Upper lobe of right lung (tissue), 1 donor: ENCODE measurements around the gene CIT. TPM values are rescaled to one million over a fixed set of nuclear protein-coding genes. Genes with fewer than 3 reads are reported as not detected.
"Not testable (repeated sequence)": the region's sequence is repeated elsewhere in the genome, so short reads cannot be mapped to it uniquely, and the experiment has no call there.

Experiments used
- ATAC-seq: fragments of 200-7000 bp; cut with Tn5 transposase; one replicate; pipeline ENCODE4 v1.9.1; 2020; ENCODE audit warnings: mild to moderate bottlenecking, moderate library complexity
- DNase-seq: peaks from one replicate; pipeline ENCODE4 v3.0.0-alpha.2; 2020
- H3K27ac ChIP-seq: fragments of 200-600 bp; one replicate; pipeline ENCODE4 v1.8.0; 2022
- H3K27me3 ChIP-seq: fragments of 200-600 bp; one replicate; pipeline ENCODE4 v1.8.0; 2022; ENCODE audit warnings: mild to moderate bottlenecking
- H3K36me3 ChIP-seq: fragments of 200-600 bp; one replicate; pipeline ENCODE4 v1.8.0; 2022
- H3K4me1 ChIP-seq: fragments of 200-600 bp; one replicate; pipeline ENCODE4 v1.8.0; 2022
- H3K4me3 ChIP-seq: fragments of 200-600 bp; one replicate; pipeline ENCODE4 v1.8.0; 2022; ENCODE audit warnings: mild to moderate bottlenecking
- H3K9me3 ChIP-seq: fragments of 200-600 bp; one replicate; pipeline ENCODE4 v1.8.0; 2022
- CTCF ChIP-seq: fragments of 200-600 bp; IDR thresholded peaks from one replicate; pipeline ENCODE4 v1.8.0; 2022; ENCODE audit warnings: antibody characterized with exemption
- intact Hi-C: fragments of 100-400 bp; cut with DNase I; formaldehyde crosslinking; loops from one replicate; pipeline ENCODE4 v1.11.0; 2022
- total RNA-seq: library from RNA; stranded (reverse); fragmentation: NEBNext Ultra II Directional; extraction: Animal tissue kit (Norgen Biotek cat#: 25700); gene quantifications from one replicate; pipeline ENCODE4 v1.2.1, GENCODE V29; 2021
- donor health status: DM: no; HTN: yes; CAD: no; lungs with severe emphysema.

CIT gene
- total RNA-seq, 1 donor from 2014 or later, result 6.8 TPM

- Histone ChIP-seq H3K27ac (no peak overlapping the region), H3K36me3 (peaks cover 5% of the 10 kb centered on the region), H3K4me3 (no peak overlapping the region), H3K27me3 (no peaks in the 10 kb centered on the region), H3K4me1 (peaks cover 24% of the 10 kb centered on the region), H3K9me3 (no peaks in the 10 kb centered on the region)
- DNase-seq (no peak), ATAC-seq (no peak)
- intact Hi-C loops, result no loop called here
- TF ChIP-seq CTCF, result no peak
These were observed 211.8 kb downstream of the CIT start for GRCh38 chr12:119665164-119665929.

GRCh38 chr12:119664642-119665041, 212.5 kb downstream of the CIT start:
- no peak overlapping the region for H3K27ac ChIP-seq
- H3K27me3 ChIP-seq, result no peaks in the 10 kb centered on the region
- H3K36me3 ChIP-seq, result no peaks in the 10 kb centered on the region
- intact Hi-C loops, result no loop called here
- DNase-seq (no peak), ATAC-seq (no peak)
- H3K9me3 ChIP-seq, result no peaks in the 10 kb centered on the region
- H3K4me3 ChIP-seq, result no peak overlapping the region
- peaks cover 17% of the 10 kb centered on the region for H3K4me1 ChIP-seq
- no peak for TF ChIP-seq CTCF

- DNase-seq (no peak), ATAC-seq (no peak)
- Histone ChIP-seq H3K4me3 (no peak overlapping the region), H3K4me1 (peaks cover 8% of the 10 kb centered on the region), H3K36me3 (no peaks in the 10 kb centered on the region), H3K9me3 (no peaks in the 10 kb centered on the region), H3K27ac (no peak overlapping the region), H3K27me3 (no peaks in the 10 kb centered on the region)
- TF ChIP-seq CTCF, result no peak
- intact Hi-C loops, result no loop called here
These were observed 215.2 kb downstream of the CIT start for GRCh38 chr12:119661882-119662281.

- Histone ChIP-seq H3K27me3 (no peaks in the 10 kb centered on the region), H3K9me3 (no peaks in the 10 kb centered on the region), H3K27ac (no peak overlapping the region), H3K4me1 (no peaks in the 10 kb centered on the region), H3K36me3 (no peaks in the 10 kb centered on the region), H3K4me3 (no peak overlapping the region)
- intact Hi-C loops, result no loop called here
- no peak for TF ChIP-seq CTCF
- no peak for ATAC-seq
- no peak for DNase-seq
These were observed 217.0 kb downstream of the CIT start for GRCh38 chr12:119660076-119660475.

GRCh38 chr12:119659289-119659897, 217.7 kb downstream of the CIT start:
- intact Hi-C loops, result no loop called here
- peak; percentile 97 for TF ChIP-seq CTCF
- Histone ChIP-seq H3K4me3 (no peak overlapping the region), H3K27me3 (no peaks in the 10 kb centered on the region), H3K27ac (no peak overlapping the region), H3K36me3 (no peaks in the 10 kb centered on the region), H3K4me1 (no peaks in the 10 kb centered on the region), H3K9me3 (no peaks in the 10 kb centered on the region)
- peak; percentile 80 for ATAC-seq
- DNase-seq, result no peak

GRCh38 chr12:119658166-119658565, 219.0 kb downstream of the CIT start:
- H3K4me1 ChIP-seq, H3K27ac ChIP-seq, H3K27me3 ChIP-seq, DNase-seq, H3K4me3 ChIP-seq, ATAC-seq, H3K36me3 ChIP-seq, H3K9me3 ChIP-seq, intact Hi-C loops: not testable (repeated sequence)

GRCh38 chr12:119657001-119657400, 220.1 kb downstream of the CIT start:
- ATAC-seq, H3K36me3 ChIP-seq, intact Hi-C loops, H3K4me3 ChIP-seq, H3K27me3 ChIP-seq, H3K9me3 ChIP-seq, H3K27ac ChIP-seq, H3K4me1 ChIP-seq, DNase-seq: not testable (repeated sequence)
